ENCODE data around the gene SPCS1.
"Not testable (repeated sequence)": the region's sequence is repeated elsewhere in the genome, so short reads cannot be mapped to it uniquely, and the experiment has no call there.

The SPCS1 gene

GRCh38 chr3:52722491-52722890 is 16.6 kb downstream of the SPCS1 start:
- no peak for DNase-seq (ENCODE audit: low read depth, low spot score)
- H3K4me3 ChIP-seq (ENCODE audit: low read length), result no peak overlapping the region

- DNase-seq (ENCODE audit: low read depth, low spot score), result no peak
- H3K4me3 ChIP-seq (ENCODE audit: low read length), result no peak overlapping the region
Measured at GRCh38 chr3:52723935-52724334, 18.0 kb downstream of the SPCS1 start.

GRCh38 chr3:52724511-52724910 is 18.6 kb downstream of the SPCS1 start:
- no peak overlapping the region for H3K4me3 ChIP-seq (ENCODE audit: low read length)

GRCh38 chr3:52728753-52729152 is 22.8 kb downstream of the SPCS1 start:
- not testable (repeated sequence) for H3K4me3 ChIP-seq (ENCODE audit: low read length)
- peak; percentile 24 for DNase-seq (ENCODE audit: low read depth, low spot score)

More at GRCh38 chr3:52724511-52724910, 18.6 kb downstream of the SPCS1 start:
- DNase-seq (ENCODE audit: low read depth, low spot score), result no peak

GRCh38 chr3:52730681-52731080 is 24.8 kb downstream of the SPCS1 start:
- no peak for DNase-seq (ENCODE audit: low read depth, low spot score)
- no peak overlapping the region for H3K4me3 ChIP-seq (ENCODE audit: low read length)

- no peak overlapping the region for H3K4me3 ChIP-seq (ENCODE audit: low read length)
- DNase-seq (ENCODE audit: low read depth, low spot score), result no peak
Measured at GRCh38 chr3:52731590-52731989, 25.7 kb downstream of the SPCS1 start.

- no peak for DNase-seq (ENCODE audit: low read depth, low spot score)
- H3K4me3 ChIP-seq (ENCODE audit: low read length), result no peak overlapping the region
Measured at GRCh38 chr3:52733256-52733891, 27.5 kb downstream of the SPCS1 start.

- no peak for DNase-seq (ENCODE audit: low read depth, low spot score)
- no peak overlapping the region for H3K4me3 ChIP-seq (ENCODE audit: low read length)
Measured at GRCh38 chr3:52739730-52740129, 33.8 kb downstream of the SPCS1 start.

GRCh38 chr3:52742418-52743041 is 36.6 kb downstream of the SPCS1 start:
- DNase-seq (ENCODE audit: low read depth, low spot score), result peak; percentile 43
- no peak overlapping the region for H3K4me3 ChIP-seq (ENCODE audit: low read length)

- no peak for DNase-seq (ENCODE audit: low read depth, low spot score)
- no peak overlapping the region for H3K4me3 ChIP-seq (ENCODE audit: low read length)
Measured at GRCh38 chr3:52743152-52743551, 37.2 kb downstream of the SPCS1 start.

- H3K4me3 ChIP-seq (ENCODE audit: low read length), result no peak overlapping the region
Measured at GRCh38 chr3:52743721-52744120, 37.8 kb downstream of the SPCS1 start.

GRCh38 chr3:52752045-52752660 is 46.2 kb downstream of the SPCS1 start:
- H3K4me3 ChIP-seq (ENCODE audit: low read length), result no peak overlapping the region
- DNase-seq (ENCODE audit: low read depth, low spot score), result no peak

More at GRCh38 chr3:52743721-52744120, 37.8 kb downstream of the SPCS1 start:
- DNase-seq (ENCODE audit: low read depth, low spot score), result no peak

GRCh38 chr3:52754373-52754772 is 48.5 kb downstream of the SPCS1 start:
- DNase-seq (ENCODE audit: low read depth, low spot score), result no peak
- no peak overlapping the region for H3K4me3 ChIP-seq (ENCODE audit: low read length)

- no peak overlapping the region for H3K4me3 ChIP-seq (ENCODE audit: low read length)
- DNase-seq (ENCODE audit: low read depth, low spot score), result no peak
Measured at GRCh38 chr3:52756141-52756540, 50.2 kb downstream of the SPCS1 start.
